SK-N-SH (cell line): Measurements from ENCODE around the gene FRMD8. TPM values are rescaled to one million over a fixed set of nuclear protein-coding genes. Genes with fewer than 3 reads are reported as not detected.

Experiments used
- CTCF ChIA-PET: fragments of 300-600, 350-600 bp; formaldehyde crosslinking; extraction: SDS; loops from one replicate; lab custom pipeline; 2021; lab: Yijun Ruan, JAX
- POLR2A ChIA-PET: fragments of 350-600 bp; sonication (Branson Sonifier 250); formaldehyde crosslinking; extraction: SDS; loops from one replicate; lab custom pipeline; 2020; ENCODE audit warnings: antibody characterized with exemption, inconsistent platforms; lab: Yijun Ruan, JAX
- DNase-seq: peaks from one replicate; pipeline ENCODE4 v3.0.0; 2012
- H2AFZ ChIP-seq: fragments of 200-600 bp; sonication (generic); 2 replicates; pipeline ENCODE4 v1.8.1; 2016; ENCODE audit warnings: antibody characterized with exemption, mild to moderate bottlenecking, low read depth
- H3F3A ChIP-seq: fragments of 200-600 bp; sonication (generic); replicated peaks from 2 replicates; pipeline ENCODE3; 2016; ENCODE audit warnings: antibody characterized with exemption, mild to moderate bottlenecking; ENCODE audit not compliant: insufficient read depth
- H3K27ac ChIP-seq, 2 experiments: fragments of 200-500 bp in 1 of 2; fragments of 200-600 bp in 1 of 2; sonication (Bioruptor generic) in 1 of 2; sonication (generic), shearing (Covaris generic) in 1 of 2; 2 replicates each; pipeline versions ENCODE4 v1.5.1 to v1.6.1; 2014 to 2016; ENCODE audit warnings: low read depth in 2 of 2, inconsistent platforms in 1 of 2, low read length in 1 of 2, mild to moderate bottlenecking in 1 of 2, mixed read lengths in 1 of 2
- H3K27me3 ChIP-seq: fragments of 200-600 bp; sonication (generic), shearing (Covaris generic); 2 replicates; pipeline ENCODE4 v1.6.1; 2016; ENCODE audit warnings: mixed run types; ENCODE audit not compliant: insufficient read depth
- H3K36me3 ChIP-seq, 2 experiments: fragments of 200-500 bp in 1 of 2; fragments of 200-600 bp in 1 of 2; sonication (Bioruptor generic) in 1 of 2; sonication (generic) in 1 of 2; replicated peaks in 1 of 2; 2 replicates each; pipeline versions ENCODE3 to v1.5.1; 2014 to 2016; ENCODE audit warnings: low read length in 1 of 2, mild to moderate bottlenecking in 1 of 2; ENCODE audit not compliant: insufficient read depth in 2 of 2, control insufficient read depth in 1 of 2
- H3K4me1 ChIP-seq, 2 experiments: fragments of 200-500 bp in 1 of 2; fragments of 200-600 bp in 1 of 2; sonication (Bioruptor generic) in 1 of 2; sonication (generic), shearing (Covaris generic) in 1 of 2; 2 replicates each; pipeline versions ENCODE4 v1.5.1 to v1.6.1; 2014 to 2016; ENCODE audit warnings: low read depth in 1 of 2, low read length in 1 of 2, mixed run types in 1 of 2; ENCODE audit not compliant: insufficient read depth in 2 of 2, control insufficient read depth in 1 of 2
- H3K4me2 ChIP-seq: fragments of 200-600 bp; sonication (generic), shearing (Covaris generic); 2 replicates; pipeline ENCODE4 v1.6.1; 2017; ENCODE audit warnings: mixed run types
- H3K4me3 ChIP-seq, 2 experiments: fragments of 200-500 bp in 1 of 2; fragments of 200-600 bp in 1 of 2; sonication (Bioruptor generic) in 1 of 2; sonication (generic), shearing (Covaris generic) in 1 of 2; 2 replicates each; pipeline versions ENCODE4 v1.5.1 to v1.8.1; 2014 to 2016; ENCODE audit warnings: low read depth in 2 of 2, inconsistent platforms in 1 of 2, low read length in 1 of 2, mild to moderate bottlenecking in 1 of 2, mixed read lengths in 1 of 2, moderate library complexity in 1 of 2
- H3K79me2 ChIP-seq: fragments of 200-600 bp; sonication (generic); 2 replicates; pipeline ENCODE4 v1.8.1; 2017; ENCODE audit warnings: mild to moderate bottlenecking; ENCODE audit not compliant: insufficient read depth
- H3K9ac ChIP-seq: fragments of 200-600 bp; sonication (generic); 2 replicates; pipeline ENCODE4 v1.6.1; 2017; ENCODE audit warnings: mixed run types
- H3K9me2 ChIP-seq: fragments of 200-600 bp; sonication (generic); 2 replicates; pipeline ENCODE4 v1.6.1; 2017; ENCODE audit warnings: mixed run types
- H3K9me3 ChIP-seq: fragments of 200-600 bp; sonication (generic); 2 replicates; pipeline ENCODE4 v1.6.1; 2017; ENCODE audit warnings: mixed run types, mild to moderate bottlenecking, moderate library complexity
- H4K20me1 ChIP-seq: fragments of 200-600 bp; sonication (generic); 2 replicates; pipeline ENCODE4 v1.6.1; 2017; ENCODE audit warnings: mild to moderate bottlenecking, mixed run types; ENCODE audit not compliant: insufficient read depth
- ELF1 ChIP-seq: IDR thresholded peaks from 2 replicates; pipeline ENCODE4 v1.4.0; 2012
- FOXM1 ChIP-seq: IDR thresholded peaks from 2 replicates; pipeline ENCODE4 v1.4.0; 2012; ENCODE audit warnings: low read depth, mild to moderate bottlenecking
- GATA2 ChIP-seq: sonication (generic); formaldehyde crosslinking; IDR thresholded peaks from 2 replicates; pipeline ENCODE4 v1.5.0; 2020; ENCODE audit warnings: mild to moderate bottlenecking, missing genetic modification reagents
- NRF1 ChIP-seq: IDR thresholded peaks from 2 replicates; pipeline ENCODE4 v1.6.1; 2012; ENCODE audit warnings: low read depth, mild to moderate bottlenecking, low read length
- POLR2AphosphoS5 ChIP-seq: IDR thresholded peaks from 2 replicates; pipeline ENCODE4 v1.6.1; 2012; ENCODE audit warnings: low read depth, low read length
- RCOR1 ChIP-seq: fragments of 150-350 bp; IDR thresholded peaks from 2 replicates; pipeline ENCODE4 v1.6.1; 2017; ENCODE audit warnings: antibody characterized with exemption, low read length
- RXRA ChIP-seq: IDR thresholded peaks from 2 replicates; pipeline ENCODE4 v1.4.0; 2012; ENCODE audit warnings: low read depth, mild to moderate bottlenecking, borderline replicate concordance
- SIN3A ChIP-seq: IDR thresholded peaks from 2 replicates; pipeline ENCODE4 v1.6.1; 2012; ENCODE audit warnings: low read depth, mild to moderate bottlenecking, low read length, moderate library complexity, borderline replicate concordance
- SMC3 ChIP-seq: IDR thresholded peaks from 2 replicates; pipeline ENCODE4 v1.6.1; 2012; ENCODE audit warnings: low read depth, low read length, improper control_type of control experiment
- TAF1 ChIP-seq: IDR thresholded peaks from 2 replicates; pipeline ENCODE4 v1.6.1; 2012; ENCODE audit warnings: low read depth, mild to moderate bottlenecking, low read length, moderate library complexity, borderline replicate concordance
- TEAD4 ChIP-seq: IDR thresholded peaks from 2 replicates; pipeline ENCODE4 v1.4.0; 2012; ENCODE audit warnings: mild to moderate bottlenecking, borderline replicate concordance; ENCODE audit not compliant: insufficient read depth
- WGBS: methylation state at CpG from one replicate; pipeline ENCODE4 v1.1.6; 2017; ENCODE audit warnings: low lambda C conversion rate; 5-methylcytosine and 5-hydroxymethylcytosine counted together
- polyA plus RNA-seq, 3 experiments: library from polyadenylated mRNA; depleted of rRNA; stranded (reverse); fragments of >200 nt; gene quantifications; 2 replicates each; pipeline ENCODE4 v1.2.3, GENCODE V29; 2012
- TF ChIP-seq, protein P1 (sequence below): fragments of 150-350 bp; IDR thresholded peaks from 2 replicates; pipeline ENCODE4 v1.6.1; 2017; ENCODE audit warnings: antibody characterized with exemption, low read length, low read depth, borderline replicate concordance
- TF ChIP-seq, protein P2 (sequence below): fragments of 200-600 bp; sonication (generic); IDR thresholded peaks from 2 replicates; pipeline ENCODE4 v1.6.1; 2017; ENCODE audit warnings: antibody characterized with exemption, mild to moderate bottlenecking, moderate library complexity
- TF ChIP-seq, protein P3 (sequence below): IDR thresholded peaks from 2 replicates; pipeline ENCODE4 v1.4.0; 2012; ENCODE audit warnings: low read depth
- TF ChIP-seq, protein P4 (sequence below): IDR thresholded peaks from 2 replicates; pipeline ENCODE4; 2012
- TF ChIP-seq, protein P5 (sequence below): IDR thresholded peaks from 2 replicates; pipeline ENCODE4 v1.6.1; 2012; ENCODE audit warnings: mild to moderate bottlenecking, low read depth, low read length, moderate library complexity

FRMD8 gene
- polyA plus RNA-seq, 1 of the 3 experiments (the other 2 are of a cell fraction), result 19.0 TPM

DNA sequence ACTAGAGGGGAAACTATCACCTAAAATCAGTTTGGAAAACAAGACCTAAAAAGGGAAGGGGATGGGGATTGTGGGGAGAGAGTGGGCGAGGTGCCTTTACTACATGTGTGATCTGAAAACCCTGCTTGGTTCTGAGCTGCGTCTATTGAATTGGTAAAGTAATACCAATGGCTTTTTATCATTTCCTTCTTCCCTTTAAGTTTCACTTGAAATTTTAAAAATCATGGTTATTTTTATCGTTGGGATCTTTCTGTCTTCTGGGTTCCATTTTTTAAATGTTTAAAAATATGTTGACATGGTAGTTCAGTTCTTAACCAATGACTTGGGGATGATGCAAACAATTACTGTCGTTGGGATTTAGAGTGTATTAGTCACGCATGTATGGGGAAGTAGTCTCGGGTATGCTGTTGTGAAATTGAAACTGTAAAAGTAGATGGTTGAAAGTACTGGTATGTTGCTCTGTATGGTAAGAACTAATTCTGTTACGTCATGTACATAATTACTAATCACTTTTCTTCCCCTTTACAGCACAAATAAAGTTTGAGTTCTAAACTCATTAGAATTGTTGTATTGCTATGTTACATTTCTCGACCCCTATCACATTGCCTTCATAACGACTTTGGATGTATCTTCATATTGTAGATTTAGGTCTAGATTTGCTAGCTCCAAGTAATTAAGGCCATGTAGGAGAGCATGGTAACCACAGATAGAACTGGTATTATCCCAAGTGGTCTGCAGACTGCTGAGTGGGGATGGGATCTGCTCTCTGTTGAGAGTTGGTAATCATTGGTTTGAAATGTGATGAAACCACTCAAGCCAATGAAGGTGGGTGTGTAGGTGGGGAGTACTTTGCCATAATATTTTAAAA is 39.8 kb downstream of the FRMD8 start (continued):
- TF ChIP-seq RCOR1 (no peak), GATA2 (CRISPR knock-in tag) (no peak), ELF1 (no peak), NRF1 (no peak)
- TF ChIP-seq, protein P1, sequence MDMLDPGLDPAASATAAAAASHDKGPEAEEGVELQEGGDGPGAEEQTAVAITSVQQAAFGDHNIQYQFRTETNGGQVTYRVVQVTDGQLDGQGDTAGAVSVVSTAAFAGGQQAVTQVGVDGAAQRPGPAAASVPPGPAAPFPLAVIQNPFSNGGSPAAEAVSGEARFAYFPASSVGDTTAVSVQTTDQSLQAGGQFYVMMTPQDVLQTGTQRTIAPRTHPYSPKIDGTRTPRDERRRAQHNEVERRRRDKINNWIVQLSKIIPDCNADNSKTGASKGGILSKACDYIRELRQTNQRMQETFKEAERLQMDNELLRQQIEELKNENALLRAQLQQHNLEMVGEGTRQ, result no peak
- TF ChIP-seq, protein P2, sequence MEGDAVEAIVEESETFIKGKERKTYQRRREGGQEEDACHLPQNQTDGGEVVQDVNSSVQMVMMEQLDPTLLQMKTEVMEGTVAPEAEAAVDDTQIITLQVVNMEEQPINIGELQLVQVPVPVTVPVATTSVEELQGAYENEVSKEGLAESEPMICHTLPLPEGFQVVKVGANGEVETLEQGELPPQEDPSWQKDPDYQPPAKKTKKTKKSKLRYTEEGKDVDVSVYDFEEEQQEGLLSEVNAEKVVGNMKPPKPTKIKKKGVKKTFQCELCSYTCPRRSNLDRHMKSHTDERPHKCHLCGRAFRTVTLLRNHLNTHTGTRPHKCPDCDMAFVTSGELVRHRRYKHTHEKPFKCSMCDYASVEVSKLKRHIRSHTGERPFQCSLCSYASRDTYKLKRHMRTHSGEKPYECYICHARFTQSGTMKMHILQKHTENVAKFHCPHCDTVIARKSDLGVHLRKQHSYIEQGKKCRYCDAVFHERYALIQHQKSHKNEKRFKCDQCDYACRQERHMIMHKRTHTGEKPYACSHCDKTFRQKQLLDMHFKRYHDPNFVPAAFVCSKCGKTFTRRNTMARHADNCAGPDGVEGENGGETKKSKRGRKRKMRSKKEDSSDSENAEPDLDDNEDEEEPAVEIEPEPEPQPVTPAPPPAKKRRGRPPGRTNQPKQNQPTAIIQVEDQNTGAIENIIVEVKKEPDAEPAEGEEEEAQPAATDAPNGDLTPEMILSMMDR, result no peak

DNA sequence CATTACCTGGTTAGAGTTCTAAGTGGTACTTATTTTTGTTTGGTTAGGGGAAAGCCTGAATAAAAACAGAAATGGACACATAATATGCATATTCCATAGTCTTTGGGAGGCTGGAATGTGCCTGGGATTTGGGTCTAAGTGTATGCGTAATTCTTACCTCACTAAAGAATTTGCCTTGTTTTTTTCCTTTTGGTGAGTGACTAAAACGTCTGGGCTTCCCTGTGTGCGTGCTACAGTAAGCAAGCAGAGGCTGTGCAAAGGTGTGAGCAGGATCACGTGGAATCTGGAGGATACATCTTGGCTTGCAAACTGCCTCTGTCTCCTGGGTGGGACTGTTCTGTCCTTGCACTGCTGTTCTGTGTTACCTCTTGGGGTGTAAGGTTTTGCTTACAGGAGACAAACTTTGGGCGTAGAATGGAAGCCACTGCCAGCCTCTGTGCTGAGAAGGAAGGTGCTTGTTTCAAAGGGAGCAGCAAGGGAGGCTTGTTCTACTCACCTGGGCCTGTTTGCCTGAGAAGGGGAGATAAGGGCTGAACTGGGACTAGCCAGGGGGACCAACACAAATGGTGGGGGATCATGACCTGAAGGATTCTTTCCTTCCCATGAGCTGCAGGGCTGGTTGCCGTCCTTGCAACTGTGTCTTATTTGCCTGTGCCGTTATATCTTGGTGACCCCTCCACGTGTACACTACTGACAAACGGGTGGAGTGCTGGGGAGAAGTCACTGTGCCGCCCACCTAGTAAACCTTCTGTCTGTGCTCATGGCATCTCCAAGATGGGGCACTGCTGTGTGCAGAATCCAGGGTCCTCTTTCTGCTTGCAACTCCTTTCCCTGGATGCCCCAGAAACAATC is 40.6 kb downstream of the FRMD8 start:
- peak overlapping the region; percentile 98 for H3K9ac ChIP-seq
- H3K9me2 ChIP-seq, result no peaks in the 10 kb centered on the region
- H3K4me2 ChIP-seq, result peak overlapping the region; percentile 94
- ChIA-PET CTCF (interaction anchor here (1.0 kb wide), 1 partner anchor 10 kb away, joined by 7 read pairs; no protein-coding TSS in a partner anchor), POLR2A (interaction anchor here (1.9 to 17.2 kb wide), 2 partner anchors 9 to 71 kb away, joined by 11 to 1027 read pairs; partner anchors contain the start of gene MALAT1)
- peaks cover 59 to 89% of the 10 kb centered on the region in 2 experiments for H3K36me3 ChIP-seq
- DNase-seq, result no peak
- H3K27me3 ChIP-seq, result no peaks in the 10 kb centered on the region
- H3K4me3 ChIP-seq, result peak overlapping the region; percentile 77 to 83
- H3F3A ChIP-seq, result peaks cover 90% of the 10 kb centered on the region
- peaks cover 98% of the 10 kb centered on the region for H3K79me2 ChIP-seq
- peaks cover 94% of the 10 kb centered on the region for H4K20me1 ChIP-seq
- peak overlapping the region; percentile 100 for H3K27ac ChIP-seq
- peaks cover 2 to 34% of the 10 kb centered on the region in 2 experiments; a peak in 2 of 4 replicates for H3K4me1 ChIP-seq
- H3K9me3 ChIP-seq, result no peaks in the 10 kb centered on the region
- no peak overlapping the region for H2AFZ ChIP-seq
- 2% methylated on average over 9 of the region's 10 CpGs for WGBS
- TF ChIP-seq SIN3A, result peak; percentile 92
- 0 out of 2 replicates have a peak, but pooled peaks have one; percentile 33 for TF ChIP-seq TEAD4
- TF ChIP-seq POLR2AphosphoS5, result peak; percentile 54
- TF ChIP-seq, protein P3, sequence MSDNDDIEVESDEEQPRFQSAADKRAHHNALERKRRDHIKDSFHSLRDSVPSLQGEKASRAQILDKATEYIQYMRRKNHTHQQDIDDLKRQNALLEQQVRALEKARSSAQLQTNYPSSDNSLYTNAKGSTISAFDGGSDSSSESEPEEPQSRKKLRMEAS, result 0 out of 2 replicates have a peak, but pooled peaks have one; percentile 25
- TF ChIP-seq, protein P4, sequence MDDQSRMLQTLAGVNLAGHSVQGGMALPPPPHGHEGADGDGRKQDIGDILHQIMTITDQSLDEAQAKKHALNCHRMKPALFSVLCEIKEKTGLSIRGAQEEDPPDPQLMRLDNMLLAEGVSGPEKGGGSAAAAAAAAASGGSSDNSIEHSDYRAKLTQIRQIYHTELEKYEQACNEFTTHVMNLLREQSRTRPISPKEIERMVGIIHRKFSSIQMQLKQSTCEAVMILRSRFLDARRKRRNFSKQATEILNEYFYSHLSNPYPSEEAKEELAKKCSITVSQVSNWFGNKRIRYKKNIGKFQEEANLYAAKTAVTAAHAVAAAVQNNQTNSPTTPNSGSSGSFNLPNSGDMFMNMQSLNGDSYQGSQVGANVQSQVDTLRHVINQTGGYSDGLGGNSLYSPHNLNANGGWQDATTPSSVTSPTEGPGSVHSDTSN, result peak; percentile 3; the same call in 1 of the 2 replicates
- 0 out of 2 replicates have a peak, but pooled peaks have one; percentile 4 for TF ChIP-seq RXRA
- TF ChIP-seq, protein P5, sequence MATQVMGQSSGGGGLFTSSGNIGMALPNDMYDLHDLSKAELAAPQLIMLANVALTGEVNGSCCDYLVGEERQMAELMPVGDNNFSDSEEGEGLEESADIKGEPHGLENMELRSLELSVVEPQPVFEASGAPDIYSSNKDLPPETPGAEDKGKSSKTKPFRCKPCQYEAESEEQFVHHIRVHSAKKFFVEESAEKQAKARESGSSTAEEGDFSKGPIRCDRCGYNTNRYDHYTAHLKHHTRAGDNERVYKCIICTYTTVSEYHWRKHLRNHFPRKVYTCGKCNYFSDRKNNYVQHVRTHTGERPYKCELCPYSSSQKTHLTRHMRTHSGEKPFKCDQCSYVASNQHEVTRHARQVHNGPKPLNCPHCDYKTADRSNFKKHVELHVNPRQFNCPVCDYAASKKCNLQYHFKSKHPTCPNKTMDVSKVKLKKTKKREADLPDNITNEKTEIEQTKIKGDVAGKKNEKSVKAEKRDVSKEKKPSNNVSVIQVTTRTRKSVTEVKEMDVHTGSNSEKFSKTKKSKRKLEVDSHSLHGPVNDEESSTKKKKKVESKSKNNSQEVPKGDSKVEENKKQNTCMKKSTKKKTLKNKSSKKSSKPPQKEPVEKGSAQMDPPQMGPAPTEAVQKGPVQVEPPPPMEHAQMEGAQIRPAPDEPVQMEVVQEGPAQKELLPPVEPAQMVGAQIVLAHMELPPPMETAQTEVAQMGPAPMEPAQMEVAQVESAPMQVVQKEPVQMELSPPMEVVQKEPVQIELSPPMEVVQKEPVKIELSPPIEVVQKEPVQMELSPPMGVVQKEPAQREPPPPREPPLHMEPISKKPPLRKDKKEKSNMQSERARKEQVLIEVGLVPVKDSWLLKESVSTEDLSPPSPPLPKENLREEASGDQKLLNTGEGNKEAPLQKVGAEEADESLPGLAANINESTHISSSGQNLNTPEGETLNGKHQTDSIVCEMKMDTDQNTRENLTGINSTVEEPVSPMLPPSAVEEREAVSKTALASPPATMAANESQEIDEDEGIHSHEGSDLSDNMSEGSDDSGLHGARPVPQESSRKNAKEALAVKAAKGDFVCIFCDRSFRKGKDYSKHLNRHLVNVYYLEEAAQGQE, result peak; percentile 32
- TF ChIP-seq, protein P2, result no peak
- TF ChIP-seq RCOR1, result no peak
- TF ChIP-seq SMC3, result no peak
- no peak for TF ChIP-seq GATA2 (CRISPR knock-in tag)
- TF ChIP-seq TAF1, result peak; percentile 30; the same call in 1 of the 2 replicates
- TF ChIP-seq FOXM1, result 0 out of 2 replicates have a peak, but pooled peaks have one; percentile 48
